Activated CD4-positive, alpha-beta T cell treated with anti-CD3 and anti-CD28 coated beads, Interleukin-2, Interleukin-4, amounts not matched to agents 100 ng/mL and 50 ng/mL, durations not matched to agents 16 hours and 8 hours (primary cell): Measurements from ENCODE around the gene S100B.
"Not testable (repeated sequence)": the region's sequence is repeated elsewhere in the genome, so short reads cannot be mapped to it uniquely, and the experiment has no call there.

Experiments
- DNase-seq: peaks from one replicate; pipeline ENCODE4 v3.0.0-alpha.2; 2020; ENCODE audit warnings: low spot score

Gene S100B

GRCh38 chr21:46600978-46601377 is 3.9 kb downstream of the S100B start:
- no peak for DNase-seq

DNA sequence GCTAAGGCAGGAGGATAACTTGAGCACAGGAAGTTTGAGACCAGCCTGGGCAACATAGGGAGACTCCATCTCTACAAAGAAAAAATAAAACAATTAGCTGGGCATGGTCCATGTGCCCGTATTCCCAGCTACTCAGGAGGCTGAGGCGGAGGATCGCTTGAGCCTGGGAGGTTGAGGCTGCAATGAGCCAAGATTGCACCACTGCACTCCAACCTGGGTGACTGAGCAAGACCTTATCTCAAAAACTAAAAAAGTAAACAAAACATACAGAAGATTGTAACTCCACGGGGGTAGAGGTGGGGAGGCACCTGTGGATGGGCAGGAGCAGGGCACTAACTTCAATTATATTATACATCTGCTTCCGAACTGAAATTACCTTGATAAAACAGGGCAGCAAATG is 4.6 kb downstream of the S100B start:
- no peak for DNase-seq

- no peak for DNase-seq
Measured at GRCh38 chr21:46598581-46599572, 6.0 kb downstream of the S100B start.

DNA sequence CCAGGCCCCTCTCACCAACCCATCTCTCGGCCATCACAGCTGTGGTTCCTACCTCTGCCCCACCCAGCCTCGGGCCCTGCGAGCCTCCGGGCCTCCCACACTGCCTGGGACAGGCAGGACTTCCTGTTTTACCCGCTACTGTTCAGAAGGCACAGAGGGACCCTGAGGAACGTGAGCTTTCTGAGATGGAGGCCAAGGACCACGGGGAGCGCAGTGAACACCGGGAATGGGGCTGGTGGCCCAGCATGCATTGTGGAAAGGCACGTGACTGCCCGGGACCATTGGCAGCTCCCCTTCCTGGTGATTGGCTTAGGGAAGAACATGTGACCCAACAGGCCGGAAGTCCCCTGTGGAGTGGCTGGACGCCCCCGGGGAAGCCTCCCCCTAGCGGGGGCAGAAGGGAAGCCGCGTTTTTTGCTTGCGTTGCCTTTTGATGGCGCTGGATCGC is 7.0 kb downstream of the S100B start:
- no peak for DNase-seq

DNA sequence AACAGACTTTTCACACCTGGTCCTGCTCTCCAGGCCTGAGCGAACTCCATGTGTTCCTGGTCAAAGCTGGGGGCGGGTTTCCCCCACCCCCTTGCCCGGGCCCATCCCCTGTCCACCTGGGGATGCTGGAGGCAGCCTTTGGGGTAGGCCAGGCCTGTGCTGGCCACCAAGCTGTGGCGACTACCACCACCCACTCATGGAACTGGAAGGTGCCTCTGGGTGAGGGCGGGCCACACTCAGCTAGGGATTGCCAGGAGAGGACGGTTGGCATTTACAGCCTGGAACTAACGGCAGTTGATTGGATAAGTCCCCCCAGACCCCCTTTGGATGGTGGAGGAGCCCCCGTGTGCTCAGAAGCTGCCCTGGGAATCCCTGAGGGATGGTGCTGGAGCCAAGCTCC is 7.9 kb downstream of the S100B start:
- DNase-seq: no peak

GRCh38 chr21:46596201-46596600 is 8.7 kb downstream of the S100B start:
- DNase-seq: no peak

DNA sequence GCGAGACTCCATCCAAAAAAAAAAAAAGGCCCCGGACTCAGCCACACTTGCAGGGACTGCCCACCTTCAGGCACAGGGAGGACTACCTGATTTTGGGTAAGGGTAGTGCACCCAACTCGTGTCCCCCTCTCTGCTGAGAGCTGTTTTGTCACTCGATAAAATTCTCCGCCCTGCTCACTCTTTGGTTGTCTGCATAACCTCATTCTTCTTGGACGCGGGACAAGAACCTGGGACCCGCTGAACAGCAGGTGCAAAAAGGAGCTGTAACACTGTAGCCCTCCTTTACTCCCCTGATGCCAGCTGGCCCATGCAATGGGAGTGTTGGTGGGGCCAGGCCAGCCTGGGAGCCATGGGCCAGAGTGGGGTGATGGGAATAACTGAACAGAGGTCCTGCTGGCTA is 10.6 kb downstream of the S100B start:
- DNase-seq: no peak

GRCh38 chr21:46585191-46585953 is 19.5 kb downstream of the S100B start:
- DNase-seq: no peak

- no peak for DNase-seq
Measured at GRCh38 chr21:46581780-46582307, 23.0 kb downstream of the S100B start.

GRCh38 chr21:46579394-46579793 is 25.5 kb downstream of the S100B start:
- DNase-seq: not testable (repeated sequence)

- not testable (repeated sequence) for DNase-seq
Measured at GRCh38 chr21:46577786-46578185, 27.1 kb downstream of the S100B start.

DNA sequence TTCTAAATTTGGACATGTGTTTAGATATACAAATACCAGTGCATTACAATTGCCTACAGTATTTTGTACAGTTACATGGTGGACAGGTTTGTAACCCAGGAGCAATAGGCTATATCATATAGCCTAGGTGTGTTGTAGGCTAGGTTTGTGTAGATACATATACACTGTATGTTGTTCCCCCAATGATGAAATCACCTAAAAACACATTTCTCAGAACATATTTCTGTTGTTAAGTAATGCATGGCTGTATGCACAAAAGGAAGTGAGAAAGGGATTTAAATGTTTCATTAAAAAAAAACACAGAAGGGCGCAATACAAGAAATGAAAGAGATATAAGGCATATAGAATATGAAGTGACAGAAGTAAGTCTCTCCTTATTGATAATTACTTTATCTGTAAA is 32.0 kb downstream of the S100B start:
- DNase-seq: no peak

GRCh38 chr21:46570631-46571030 is 34.3 kb downstream of the S100B start:
- DNase-seq: no peak

- no peak for DNase-seq
Measured at GRCh38 chr21:46570119-46570518, 34.8 kb downstream of the S100B start.

- DNase-seq: no peak
Measured at GRCh38 chr21:46569081-46569480, 35.8 kb downstream of the S100B start.

DNA sequence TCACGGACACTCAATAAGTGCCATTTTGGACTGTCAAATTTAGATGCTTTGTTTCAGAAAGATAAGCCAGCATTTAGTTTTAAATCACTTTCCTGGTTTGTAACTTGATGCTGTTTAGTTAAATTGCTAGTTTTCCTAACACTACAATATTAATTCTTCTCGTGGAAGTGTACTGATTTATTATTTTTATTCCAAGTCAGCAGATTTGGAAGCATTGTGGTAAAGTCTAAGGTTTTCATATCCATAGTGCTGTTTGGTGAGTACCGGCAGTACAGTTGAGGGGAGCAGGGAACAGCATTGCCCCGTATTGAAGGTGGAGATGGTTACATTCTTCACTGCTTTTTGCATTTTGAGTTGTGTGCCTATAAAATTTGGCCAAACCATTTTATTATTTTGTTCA is 36.3 kb downstream of the S100B start:
- DNase-seq: no peak

DNA sequence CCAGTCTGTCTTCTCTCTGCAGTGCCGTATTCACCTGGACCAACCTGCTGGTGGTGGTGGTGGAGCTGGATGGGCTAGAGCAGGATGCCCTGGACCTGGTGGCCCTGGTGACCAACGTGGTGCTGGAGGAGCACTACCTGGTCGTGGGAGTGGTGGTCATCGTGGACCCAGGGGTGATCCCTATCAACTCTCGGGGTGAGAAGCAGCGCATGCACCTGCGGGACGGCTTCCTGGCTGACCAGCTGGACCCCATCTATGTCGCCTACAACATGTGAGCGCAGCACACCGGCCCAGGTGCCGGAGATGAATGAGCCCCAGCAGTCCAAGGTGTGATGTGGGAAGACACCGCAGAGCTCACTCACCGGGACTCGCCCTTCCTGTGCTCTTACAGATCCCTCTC is 37.5 kb downstream of the S100B start:
- DNase-seq: no peak

DNA sequence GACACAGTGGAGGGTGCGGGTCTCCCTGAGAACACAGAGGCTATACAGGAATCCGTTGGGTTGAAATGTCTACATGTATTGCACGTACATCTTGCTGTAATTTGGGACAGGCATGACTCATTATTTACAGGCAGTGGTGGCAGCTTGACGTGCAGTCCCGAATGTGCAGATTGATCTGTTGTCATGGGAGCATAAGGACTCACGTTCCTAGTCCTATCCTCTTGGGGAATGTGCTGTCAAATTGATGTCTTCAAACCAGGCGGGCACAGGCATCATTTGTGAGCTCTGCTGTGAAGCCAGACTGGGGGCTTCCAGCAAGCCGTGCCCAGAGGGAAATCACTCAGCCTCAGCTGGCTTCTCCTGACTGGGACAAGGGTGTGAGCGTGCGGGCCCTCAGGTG is 40.5 kb downstream of the S100B start:
- DNase-seq: no peak

DNA sequence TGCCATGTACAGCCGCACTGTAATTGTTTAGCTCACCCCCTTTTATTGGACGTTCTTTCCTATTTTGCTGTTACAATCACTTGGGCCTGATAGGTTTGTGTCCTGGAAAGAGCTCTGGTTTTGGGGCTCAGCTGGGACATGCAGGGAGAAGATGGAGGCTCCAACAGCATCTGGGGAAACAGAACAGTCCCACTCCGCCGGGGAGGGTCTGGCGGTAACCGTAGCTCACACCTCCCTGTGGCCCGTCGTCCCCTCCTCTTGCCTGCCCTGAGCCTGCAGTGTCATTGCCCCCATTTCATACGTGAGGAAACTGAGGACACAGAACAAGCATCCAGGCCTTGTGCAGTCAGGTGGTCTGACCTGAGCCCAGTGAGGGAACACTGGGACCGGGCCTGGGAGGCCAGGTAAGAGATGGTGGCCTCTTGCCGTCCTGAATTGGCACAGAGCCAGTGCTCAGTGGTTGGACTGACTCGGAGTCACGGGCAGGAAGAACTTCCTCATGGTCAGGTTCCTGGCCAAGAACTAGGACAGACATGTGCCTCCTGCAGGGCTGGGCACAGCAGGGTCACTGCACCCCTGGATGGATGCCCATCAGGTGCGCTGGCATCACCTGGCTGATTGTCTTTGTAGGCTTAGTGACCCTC is 41.8 kb downstream of the S100B start:
- no peak for DNase-seq

DNA sequence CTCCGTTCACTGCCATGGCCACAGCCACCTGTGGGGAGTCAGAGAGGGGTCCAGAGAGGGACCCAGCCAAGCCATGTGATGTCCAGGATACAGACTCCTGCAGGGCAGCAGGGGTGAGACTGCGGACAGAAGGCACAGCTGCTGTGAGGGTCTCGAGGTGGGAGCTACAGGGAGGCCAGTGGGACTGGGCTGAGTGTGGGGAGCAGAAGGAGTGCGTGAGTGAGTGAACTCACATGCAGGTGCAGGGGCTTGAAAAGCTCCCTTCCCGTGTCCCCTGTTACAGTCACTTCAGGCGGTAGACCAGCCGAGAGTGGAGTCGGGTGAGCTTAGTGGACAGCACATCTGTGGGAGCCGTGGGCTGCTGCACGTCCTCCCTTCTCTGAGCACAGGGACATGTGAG is 42.4 kb downstream of the S100B start:
- DNase-seq: no peak

DNA sequence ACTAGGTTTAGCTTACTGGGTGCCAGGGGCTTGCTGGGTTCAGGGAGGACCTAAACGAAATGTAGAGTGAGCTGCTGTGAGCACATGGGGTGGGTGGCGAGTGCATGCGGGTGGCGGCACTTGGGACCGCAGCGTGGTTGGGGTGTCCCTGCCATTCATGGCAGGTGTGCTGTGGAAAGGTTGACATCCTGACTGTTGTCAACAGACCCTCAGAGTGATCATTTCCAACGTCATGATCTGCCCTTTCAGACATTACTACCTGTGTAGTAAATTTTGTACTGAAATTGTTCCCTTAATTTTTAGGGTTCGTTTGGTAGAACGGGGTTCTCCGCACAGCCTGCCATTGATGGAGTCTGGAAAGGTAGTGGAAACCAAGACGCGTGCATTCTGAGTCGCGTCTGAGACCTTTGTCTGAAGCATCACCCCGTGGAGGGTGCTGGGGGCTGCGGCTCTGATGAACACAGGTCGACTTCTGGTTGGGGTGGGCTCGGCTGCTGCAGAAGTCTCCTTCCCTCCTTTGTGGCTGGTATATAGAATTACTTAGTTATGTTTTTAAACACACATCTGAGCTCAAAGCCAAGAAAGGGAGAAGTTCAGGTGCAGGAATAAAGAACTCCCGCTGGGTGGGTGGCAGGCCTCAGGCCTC is 43.3 kb downstream of the S100B start:
- no peak for DNase-seq
